Cardiac septum (tissue), 1 donor: ENCODE data around the gene MRPS27. TPM values are rescaled to one million over a fixed set of nuclear protein-coding genes. Genes with fewer than 3 reads are reported as not detected.
"Not testable (repeated sequence)": the region's sequence is repeated elsewhere in the genome, so short reads cannot be mapped to it uniquely, and the experiment has no call there.

Experiments used
- DNase-seq: peaks from one replicate; pipeline ENCODE4 v3.0.0-alpha.2; 2020; ENCODE audit warnings: low spot score
- intact Hi-C: fragments of 100-400 bp; cut with DNase I; formaldehyde crosslinking; loops from one replicate; pipeline ENCODE4 v1.14.0; 2022
- total RNA-seq: library from RNA; stranded (reverse); fragmentation: NEBNext Ultra II Directional; extraction: Animal tissue kit (Norgen Biotek cat#: 25700); gene quantifications from one replicate; pipeline ENCODE4 v1.2.1, GENCODE V29; 2021
- donor health status: DM: no; HTN: no; CAD: no.

Gene MRPS27
- total RNA-seq, 1 donor from 2014 or later, result 60.4 TPM

DNA sequence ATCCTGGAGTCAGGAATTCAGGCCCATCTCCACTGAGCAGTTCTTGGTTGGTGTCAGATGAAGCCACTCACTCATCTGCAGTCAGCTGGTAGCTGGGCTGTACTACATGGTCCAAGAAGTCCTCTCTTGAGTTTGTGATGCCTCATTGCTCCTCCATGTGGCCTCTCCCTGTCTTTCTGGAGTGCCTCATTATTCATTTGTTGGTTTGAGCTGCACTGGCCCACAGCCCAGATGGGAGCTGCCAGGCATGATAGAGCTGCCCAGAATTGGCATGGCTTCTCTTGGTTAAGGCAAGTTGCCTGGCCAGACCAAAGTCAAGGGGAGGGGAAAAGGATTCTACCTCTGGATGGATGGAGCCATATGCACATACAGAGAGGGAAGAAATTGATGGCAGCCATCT, 8.1 kb upstream of the MRPS27 start:
- intact Hi-C loops, result no loop called here
- peak; percentile 84 for DNase-seq

DNA sequence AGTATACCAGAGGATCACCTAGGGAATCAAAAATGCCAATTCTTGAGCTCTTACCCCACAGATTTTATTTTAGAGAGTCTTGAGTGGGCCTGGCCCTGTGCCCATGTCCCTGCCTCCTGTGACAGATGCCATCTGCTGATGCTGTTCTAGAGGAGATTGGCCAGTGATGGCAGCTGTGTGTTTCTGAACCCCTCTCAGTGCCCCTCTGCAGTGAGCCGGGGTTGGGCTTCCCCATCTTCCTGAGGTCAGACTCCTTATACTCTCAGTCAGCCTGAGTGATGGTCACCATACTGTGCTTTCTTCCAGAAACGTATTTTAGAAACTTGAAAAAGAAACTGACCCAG, 6.2 kb upstream of the MRPS27 start:
- intact Hi-C loops, result no loop called here
- DNase-seq, result no peak

DNA sequence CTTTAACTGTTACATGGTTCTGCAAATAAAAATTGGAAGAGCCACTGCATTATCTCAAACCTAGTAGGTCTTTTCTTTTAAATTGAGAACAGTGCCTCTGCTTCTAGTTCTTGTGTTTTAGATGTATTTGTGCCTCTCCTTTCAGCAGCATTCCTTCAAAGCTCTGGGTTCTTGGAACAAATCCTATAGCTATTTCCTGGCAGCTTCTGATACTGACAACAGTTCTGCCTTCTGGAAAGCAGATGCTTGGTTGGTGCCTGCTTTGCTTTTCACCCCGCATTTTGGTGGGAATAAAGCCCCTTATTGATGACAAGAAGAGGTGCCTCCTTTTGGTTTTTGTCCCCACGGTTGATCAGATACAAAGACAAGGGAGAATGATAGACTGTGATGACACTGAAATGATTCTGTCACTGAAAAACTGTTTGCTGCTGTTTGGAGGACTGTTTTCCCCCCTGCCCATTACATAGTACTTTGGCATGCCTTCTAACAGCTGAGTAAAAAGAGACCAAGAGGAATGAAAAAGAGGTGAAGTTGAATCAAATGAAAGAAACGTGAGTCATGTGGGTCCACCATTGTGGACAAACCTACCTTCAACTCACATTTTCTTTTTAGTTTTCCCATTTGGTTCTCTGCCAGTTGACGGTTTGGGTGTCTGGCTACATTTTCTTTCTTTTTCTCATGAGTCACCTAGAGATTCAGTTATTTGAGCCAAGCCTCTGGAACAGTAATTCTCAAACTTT, 5.7 kb upstream of the MRPS27 start:
- no peak for DNase-seq
- intact Hi-C loops, result no loop called here

DNA sequence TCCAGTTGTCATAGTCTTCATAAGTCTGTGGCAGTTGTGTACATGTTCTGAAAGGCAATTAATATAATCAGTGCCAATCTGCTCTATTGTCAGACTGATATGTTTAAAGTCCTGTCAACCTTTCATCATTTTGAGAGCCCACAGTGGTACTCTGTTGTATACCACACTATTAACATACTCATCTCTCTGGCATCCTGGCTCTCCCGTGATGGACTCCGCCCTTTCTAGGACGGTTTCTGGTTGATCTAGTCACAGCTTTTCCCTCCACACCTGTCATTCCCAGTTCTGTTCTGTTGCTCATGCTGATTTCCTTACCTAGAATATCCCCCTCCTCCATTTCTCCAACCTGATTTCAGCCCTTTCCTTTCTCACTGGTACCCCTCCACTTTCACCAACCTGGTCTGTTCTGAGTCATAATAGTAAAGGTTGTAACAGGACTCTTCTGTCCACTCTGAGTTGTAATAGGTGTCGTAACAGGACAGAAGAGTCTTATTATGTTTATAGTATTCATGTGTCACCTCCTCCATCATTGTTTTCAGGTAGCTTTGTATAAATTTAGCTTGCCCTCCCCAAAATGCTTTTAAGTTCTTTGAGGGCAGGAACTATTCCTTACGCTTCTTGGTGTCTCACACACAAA, 4.3 kb upstream of the MRPS27 start:
- intact Hi-C loops, result no loop called here
- DNase-seq, result no peak

DNA sequence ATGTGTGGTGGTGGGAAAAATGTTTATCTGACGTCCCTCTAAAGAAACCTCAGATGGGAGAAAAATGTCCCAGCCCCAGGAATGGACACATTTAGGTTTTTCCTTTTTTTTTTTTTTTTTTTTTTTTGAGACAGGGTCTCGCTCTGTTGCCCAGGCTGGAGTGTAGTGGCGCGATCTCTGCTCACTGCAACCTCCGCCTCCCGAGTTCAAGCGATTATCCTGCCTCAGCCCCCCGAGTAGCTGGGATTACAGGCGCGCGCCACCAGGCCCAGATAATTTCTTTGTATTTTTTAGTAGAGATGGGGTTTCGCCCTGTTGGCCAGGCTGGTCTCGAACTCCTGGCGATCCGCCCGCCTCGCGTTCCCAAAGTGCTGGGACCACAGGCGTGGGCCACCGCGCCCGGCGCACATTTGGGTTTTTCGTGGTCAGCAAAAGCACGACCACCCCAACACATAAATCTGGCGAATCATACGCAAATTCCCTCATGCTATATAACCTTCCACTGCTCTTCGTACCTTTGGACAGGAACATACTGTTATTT, 535 bp downstream of the MRPS27 start:
- intact Hi-C loops, DNase-seq: not testable (repeated sequence)

DNA sequence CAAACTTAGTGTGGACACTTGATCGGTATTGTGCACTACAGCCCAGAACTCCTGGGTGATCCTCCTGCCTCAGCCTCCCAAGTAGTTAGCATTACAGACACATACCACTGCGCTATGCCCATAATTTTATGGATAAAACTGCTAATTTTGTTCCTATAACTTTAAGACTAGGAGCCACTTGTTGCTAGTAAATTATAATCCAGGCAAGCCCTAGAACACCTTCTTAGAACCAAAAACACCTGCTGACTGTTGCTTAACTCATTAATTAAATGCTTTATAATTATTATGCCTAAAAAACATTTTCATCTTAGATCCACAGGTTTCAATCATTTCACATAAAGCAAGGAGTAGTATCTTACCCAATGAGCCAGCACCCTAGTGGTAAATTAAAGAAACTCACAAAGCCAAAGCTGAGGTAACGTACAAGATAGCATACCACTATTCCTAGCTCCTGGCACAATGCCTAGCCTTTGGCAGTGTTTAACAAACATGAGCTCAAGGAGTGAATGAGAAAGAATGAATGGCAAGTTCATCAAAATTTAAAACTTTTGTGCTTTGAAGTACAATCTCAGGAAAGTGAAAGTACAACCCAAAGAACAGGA, 5.4 kb downstream of the MRPS27 start:
- intact Hi-C loops, result no loop called here

DNA sequence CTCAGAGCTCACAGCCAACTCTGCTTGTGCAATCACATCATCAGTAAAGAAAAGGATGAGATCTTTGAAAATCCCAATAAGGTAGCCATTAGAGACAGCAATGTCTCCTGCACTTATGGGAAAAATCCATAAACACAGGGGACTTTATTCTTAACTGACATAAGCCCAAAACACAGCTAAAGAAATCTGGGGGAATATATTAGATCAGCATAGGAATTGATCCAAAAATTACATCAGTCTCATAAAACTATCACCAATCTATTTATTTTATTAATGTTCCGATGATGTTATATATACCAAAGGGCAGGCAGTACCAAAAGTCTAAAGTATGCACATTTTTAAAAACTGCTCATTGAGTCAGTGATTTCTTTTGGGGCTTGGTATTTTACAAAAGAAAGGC, 6.9 kb downstream of the MRPS27 start:
- DNase-seq, result no peak
- intact Hi-C loops, result no loop called here

More for the DNA sequence above, 5.4 kb downstream of the MRPS27 start:
- no peak for DNase-seq

DNA sequence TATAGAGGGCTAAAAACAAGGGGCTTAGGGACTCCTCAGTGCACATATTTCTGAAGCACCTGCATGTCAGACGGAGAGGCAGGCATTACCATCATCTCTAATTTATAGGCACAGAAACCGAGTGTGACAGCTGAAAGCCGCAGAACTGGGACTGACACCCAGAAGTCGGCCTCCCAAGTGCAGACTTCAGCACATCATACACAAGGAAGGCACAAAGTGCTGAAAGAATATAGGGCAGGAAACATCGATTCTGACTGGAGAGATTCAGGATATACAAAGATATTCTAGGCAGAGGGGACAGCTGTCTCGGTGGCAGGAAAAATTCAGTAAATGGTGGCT, 11.2 kb downstream of the MRPS27 start:
- no peak for DNase-seq
- intact Hi-C loops, result loop anchor here (1.0 to 5.0 kb wide), 4 partner anchors 174 to 526 kb away; no protein-coding TSS in a partner anchor

DNA sequence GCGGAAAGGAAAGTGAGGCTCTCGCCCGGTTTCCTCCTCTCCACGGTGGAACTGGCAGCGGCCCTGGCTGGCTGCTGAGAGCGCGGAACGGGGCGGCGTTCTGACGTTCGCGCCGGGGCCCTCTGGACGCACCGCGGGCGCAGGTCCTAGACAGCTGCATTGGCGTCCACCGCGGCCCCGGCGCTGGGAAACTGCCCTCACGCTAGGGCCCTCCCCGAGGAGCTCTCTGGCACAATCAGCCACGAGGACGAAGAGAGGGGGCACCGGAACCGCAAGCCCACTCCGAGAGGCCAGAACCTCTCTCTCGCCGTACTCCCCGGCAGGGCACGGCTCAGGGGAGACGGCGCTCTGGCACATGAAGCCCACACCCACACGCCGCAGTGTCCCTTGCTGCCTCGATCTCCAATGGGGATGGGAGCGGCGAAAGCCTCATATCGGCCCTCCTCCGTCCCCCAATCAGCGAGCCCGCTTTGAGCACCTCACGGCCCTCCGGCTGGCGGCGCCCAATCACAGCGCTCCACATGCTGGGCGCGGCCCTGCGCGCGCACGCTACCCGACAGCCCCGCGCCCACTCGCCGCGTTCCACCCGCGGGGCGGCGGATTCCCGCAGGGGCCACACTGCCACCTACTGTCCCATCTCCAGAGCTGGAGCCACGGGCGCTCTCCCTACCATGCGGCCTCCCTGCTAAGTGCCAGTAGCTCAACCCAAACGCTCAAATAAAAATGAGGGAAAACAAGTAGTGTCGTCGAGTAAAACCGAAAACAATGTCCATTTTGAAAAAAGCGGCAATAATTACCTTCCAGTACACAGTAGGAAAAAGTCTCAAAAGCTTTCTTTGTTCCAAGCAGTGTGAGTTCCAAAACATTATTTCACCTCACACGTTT, 11.8 kb downstream of the MRPS27 start:
- intact Hi-C loops, result loop anchor here (1.0 to 5.0 kb wide), 4 partner anchors 173 to 525 kb away; no protein-coding TSS in a partner anchor
- DNase-seq, result peak; percentile 99

DNA sequence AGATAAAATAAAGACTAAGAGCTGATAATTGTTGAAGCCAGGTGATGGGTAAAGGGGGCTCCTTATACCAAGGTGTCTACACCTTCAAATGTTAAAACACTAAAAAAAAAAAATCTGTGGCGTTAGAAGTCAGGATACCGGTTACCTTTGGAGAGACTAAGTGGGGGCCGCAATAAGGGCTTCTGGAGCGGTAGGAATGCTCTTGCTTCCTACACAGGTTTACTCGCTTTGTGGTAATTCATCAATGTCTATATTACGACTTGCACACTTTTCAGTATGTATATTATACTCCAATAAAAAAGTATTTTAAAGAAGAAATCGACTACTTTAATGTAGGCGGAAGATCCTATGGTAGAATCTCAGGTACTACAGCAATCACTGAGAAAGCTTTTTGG, 12.5 kb downstream of the MRPS27 start:
- intact Hi-C loops, result loop anchor here (5.0 kb wide), 1 partner anchor 380 kb away; no protein-coding TSS in a partner anchor
- DNase-seq, result no peak

DNA sequence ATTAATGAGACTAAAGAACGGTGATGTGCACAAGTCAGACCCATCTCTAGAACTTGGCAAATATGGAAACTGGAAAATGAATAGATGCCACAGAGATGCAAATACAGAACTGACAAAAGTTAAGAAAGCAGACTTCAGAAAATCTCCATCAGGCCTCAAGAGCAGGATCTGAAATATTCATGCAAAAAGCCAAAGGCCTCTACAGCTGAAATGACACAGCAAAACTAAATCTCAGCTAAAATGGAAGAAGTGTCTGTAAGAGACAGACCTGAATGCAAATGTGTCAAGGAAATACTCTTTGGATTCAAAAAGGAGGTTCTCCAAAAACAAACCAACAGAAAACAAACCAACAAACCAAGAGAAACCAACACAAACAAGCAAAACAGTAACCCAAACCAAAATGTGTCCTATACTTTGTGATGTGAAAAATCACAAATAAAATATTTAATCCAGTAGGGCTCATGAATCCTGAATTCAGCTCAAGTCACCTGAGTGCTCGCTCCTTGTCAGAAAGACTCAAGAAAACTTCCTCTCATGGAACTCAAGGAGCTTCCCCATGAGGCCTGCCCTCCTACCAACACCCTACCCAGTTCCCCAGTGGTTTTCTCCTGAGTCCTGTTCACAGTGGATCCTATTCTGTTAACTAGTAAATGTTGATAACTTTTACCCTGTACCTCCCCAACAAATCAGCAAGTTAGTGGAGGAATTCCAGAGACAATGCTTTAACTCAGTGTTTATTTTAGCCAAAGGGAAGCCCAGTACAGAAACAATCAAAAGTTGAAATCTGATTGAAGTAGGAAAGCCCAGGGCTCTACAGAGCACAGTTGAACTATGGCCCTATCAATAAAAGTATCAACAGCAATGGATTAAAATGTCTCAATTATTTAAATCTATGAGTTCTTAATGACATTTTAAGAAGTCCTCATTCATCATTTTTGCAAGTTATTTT, 14.6 kb downstream of the MRPS27 start:
- DNase-seq, result no peak
- intact Hi-C loops, result loop anchor here (5.0 kb wide), 1 partner anchor 378 kb away; no protein-coding TSS in a partner anchor

DNA sequence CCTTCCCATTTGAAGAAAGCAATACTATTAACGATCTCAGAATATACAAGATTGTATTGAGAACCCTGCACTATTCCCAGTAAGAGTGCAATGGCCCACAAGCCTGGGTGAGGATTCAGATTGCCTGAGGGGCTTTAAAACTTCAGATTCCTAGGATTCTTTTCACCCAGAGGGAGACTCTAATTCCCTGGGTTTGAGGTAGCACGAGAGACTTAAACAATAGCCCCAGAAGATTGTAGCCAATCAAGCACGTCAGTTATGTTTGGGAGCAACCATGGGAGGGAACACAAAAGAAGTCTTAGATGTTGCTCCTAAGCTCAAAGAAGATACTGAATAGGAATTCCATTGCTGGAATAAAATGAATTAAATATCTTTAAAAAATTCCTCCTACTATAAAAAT, 17.9 kb downstream of the MRPS27 start:
- intact Hi-C loops, result no loop called here

DNA sequence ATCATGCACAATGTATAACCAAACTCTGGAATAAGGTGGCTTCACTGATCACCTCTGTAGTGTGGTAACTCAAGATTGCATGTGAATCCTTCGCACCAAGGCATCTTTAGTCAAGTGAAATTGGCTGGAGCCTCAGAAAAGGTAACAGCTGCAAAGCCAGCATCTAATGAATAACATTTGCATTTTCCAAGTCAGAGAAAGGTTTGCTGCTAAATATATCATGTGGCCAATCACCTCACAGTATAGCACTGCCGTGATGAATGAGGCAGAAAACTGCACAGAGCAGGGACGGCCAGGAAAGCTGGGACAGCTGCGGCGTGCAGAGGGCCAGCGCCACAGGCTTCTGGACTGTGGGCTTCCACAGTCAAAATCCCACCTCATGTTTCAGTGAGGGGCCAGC, 18.5 kb downstream of the MRPS27 start:
- intact Hi-C loops, result no loop called here
- no peak for DNase-seq

More for the DNA sequence above, 17.9 kb downstream of the MRPS27 start:
- no peak for DNase-seq

DNA sequence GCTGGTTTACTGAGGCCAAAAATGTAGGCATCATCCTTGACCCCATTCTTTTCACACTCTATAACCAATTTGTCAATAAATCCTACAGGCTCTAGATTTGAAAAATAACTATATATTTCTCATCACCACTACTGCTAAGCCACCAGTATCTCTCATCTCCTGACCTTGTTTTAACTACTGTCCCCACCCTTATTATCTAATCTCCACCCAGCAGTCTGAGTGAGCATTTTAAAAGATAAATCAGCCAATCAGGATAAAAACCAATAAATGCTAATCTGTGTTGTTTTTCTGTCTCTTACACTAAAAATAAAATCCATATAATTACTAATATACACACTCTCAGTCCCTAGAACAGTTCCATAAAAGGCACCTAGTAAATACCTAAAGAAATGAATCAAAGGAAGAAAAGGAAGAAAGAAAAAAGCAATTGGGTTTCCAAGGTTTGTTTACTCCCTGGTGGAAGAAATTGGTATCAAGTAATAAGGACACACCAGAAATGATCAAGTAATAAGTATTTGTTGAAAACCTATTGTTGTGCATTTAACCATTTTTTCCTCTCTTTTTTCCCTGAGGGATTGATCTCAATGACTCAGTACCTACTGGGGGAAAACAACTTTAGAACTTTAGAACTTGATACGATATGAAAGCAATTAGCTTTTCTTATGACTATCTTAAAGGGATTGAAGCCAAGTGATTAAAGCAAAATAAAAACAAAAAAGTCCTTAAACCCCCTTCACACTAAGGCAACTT, 19.3 kb downstream of the MRPS27 start:
- no peak for DNase-seq
- intact Hi-C loops, result no loop called here

DNA sequence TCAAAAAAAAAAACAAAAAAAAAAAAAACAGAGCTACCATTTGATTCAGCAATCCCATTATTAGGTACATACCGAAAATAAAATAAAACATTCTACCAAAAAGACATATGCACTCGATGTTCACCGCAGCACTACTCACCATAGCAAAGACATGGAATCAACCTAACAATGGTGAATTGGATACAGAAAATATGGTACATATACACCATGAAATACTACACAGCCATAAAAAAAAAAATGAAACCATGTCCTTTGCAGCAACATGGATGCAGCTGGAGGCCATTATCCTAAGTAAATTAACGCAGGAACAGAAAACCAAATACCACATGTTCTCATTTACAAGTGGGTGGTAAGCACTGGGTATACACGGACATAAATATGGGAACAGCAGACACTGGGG, 21.3 kb downstream of the MRPS27 start:
- intact Hi-C loops, result no loop called here
- DNase-seq, result no peak

DNA sequence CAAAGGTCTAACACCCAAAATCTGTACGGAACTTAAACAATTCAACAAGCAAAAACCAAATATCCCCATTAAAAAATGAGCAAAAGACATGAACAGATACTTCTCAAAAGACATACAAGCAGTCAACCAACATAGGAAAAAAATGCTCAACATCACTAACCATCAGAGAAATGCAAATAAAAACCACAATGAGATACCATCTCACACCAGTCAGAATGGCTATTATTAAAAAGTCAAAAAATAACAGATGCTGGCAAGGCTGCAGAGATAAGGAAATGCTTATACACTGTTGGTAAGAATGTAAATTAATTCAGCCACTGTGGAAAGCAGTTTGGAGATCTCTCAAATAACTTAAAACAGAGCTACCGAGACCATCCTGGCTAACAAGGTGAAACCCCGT, 21.9 kb downstream of the MRPS27 start:
- DNase-seq, intact Hi-C loops: not testable (repeated sequence)

DNA sequence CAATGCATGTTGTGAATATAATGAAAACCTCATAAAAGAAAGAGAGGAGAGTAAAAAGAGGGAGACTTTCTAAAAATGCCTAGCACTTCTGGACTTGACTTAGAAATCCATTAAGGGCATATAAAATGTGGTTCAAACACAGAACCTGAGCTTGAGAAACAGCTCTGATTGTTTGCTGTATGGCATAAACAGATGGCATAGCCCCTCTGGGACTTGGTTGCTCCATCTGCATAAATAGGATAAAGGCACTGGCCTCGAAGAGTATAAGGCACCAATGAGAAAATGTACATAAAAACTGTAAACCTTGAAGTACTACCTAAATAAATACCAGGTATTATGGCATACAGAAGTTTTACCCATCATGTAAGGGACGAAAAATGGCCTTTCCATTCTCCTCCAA, 23.8 kb downstream of the MRPS27 start:
- DNase-seq, result no peak
- intact Hi-C loops, result no loop called here

DNA sequence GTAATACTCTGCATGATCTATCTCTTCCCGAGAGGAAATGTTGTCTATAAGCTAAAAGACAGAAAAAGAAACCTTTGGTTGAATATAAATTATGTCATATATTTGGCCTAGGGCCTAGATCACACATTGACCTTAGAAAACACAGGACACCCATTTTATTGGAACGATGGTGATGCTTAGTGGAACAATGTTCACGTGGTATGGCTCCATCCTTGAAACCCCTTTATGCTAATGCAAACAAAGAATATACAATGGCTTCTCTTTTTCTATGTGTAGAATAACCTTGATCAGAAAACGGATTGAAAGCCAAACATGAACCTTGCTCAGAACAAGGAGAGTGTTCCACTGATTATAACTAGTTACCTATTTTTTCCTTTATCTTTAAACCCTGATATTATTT, 24.5 kb downstream of the MRPS27 start:
- DNase-seq, result no peak
- intact Hi-C loops, result no loop called here
